Mesothelial cell of epicardium (in vitro differentiated cells): ENCODE data around the gene VSTM2B. TPM values are rescaled to one million over a fixed set of nuclear protein-coding genes. Genes with fewer than 3 reads are reported as not detected.
A peak's percentile ranks its signal among the peaks of the same experiment; 100 is the strongest.

Source experiments
- DNase-seq, 2 experiments: peaks; one replicate each; pipeline ENCODE4 v3.0.0; 2021; ENCODE audit warnings: low spot score in 2 of 2; ENCODE audit not compliant: unreplicated experiment in 2 of 2
- H3K27ac Mint-ChIP-seq: 2 replicates; pipeline ENCODE4 v1.8.0; 2021; ENCODE audit warnings: mixed read lengths
- H3K27me3 Mint-ChIP-seq: 2 replicates; pipeline ENCODE4 v1.8.0; 2021; ENCODE audit warnings: low read depth, mixed read lengths
- H3K36me3 Mint-ChIP-seq: 2 replicates; pipeline ENCODE4 v1.8.0; 2021; ENCODE audit warnings: mixed read lengths
- H3K4me1 Mint-ChIP-seq: 2 replicates; pipeline ENCODE4 v1.8.0; 2021; ENCODE audit warnings: mixed read lengths
- H3K4me3 Mint-ChIP-seq: 2 replicates; pipeline ENCODE4 v1.8.0; 2021; ENCODE audit warnings: mild to moderate bottlenecking, moderate library complexity, mixed read lengths
- H3K9me3 Mint-ChIP-seq: 2 replicates; pipeline ENCODE4 v1.8.0; 2021; ENCODE audit warnings: mixed read lengths
- total RNA-seq: library from RNA; stranded (reverse); gene quantifications from 3 replicates; pipeline ENCODE4 v1.2.1, GENCODE V29; 2021
- TF ChIP-seq, protein P1 (sequence below): fragments of 200-600 bp; sonication (generic); IDR thresholded peaks from one replicate; pipeline ENCODE4 v1.5.0; 2021; ENCODE audit warnings: antibody characterized with exemption; ENCODE audit not compliant: unreplicated experiment

VSTM2B gene
- total RNA-seq, 1 donor from 2014 or later: not detected

DNA sequence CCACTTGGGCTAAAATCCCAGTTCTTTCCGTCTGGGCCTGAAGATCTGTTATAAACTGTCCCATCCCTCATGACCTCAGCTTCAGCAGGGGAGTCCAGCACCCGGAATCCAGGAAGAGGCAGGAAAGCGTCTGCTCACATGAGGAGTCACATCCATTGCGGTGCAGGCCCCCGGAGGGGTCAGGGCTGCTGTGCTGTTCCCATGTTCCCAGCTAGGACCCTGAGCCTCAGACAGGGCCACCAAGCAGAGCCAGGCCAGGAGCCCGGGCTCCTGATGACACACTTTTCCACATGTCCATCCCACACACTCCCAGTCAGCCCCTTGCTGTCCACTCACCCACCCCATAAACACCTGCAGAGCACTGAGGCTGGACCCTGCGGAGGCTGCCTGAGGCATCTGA is 45.3 kb upstream of the VSTM2B start:
- TF ChIP-seq, protein P1, sequence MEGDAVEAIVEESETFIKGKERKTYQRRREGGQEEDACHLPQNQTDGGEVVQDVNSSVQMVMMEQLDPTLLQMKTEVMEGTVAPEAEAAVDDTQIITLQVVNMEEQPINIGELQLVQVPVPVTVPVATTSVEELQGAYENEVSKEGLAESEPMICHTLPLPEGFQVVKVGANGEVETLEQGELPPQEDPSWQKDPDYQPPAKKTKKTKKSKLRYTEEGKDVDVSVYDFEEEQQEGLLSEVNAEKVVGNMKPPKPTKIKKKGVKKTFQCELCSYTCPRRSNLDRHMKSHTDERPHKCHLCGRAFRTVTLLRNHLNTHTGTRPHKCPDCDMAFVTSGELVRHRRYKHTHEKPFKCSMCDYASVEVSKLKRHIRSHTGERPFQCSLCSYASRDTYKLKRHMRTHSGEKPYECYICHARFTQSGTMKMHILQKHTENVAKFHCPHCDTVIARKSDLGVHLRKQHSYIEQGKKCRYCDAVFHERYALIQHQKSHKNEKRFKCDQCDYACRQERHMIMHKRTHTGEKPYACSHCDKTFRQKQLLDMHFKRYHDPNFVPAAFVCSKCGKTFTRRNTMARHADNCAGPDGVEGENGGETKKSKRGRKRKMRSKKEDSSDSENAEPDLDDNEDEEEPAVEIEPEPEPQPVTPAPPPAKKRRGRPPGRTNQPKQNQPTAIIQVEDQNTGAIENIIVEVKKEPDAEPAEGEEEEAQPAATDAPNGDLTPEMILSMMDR: no peak
- H3K9me3 Mint-ChIP-seq: peaks cover 13% of the 10 kb centered on the region
- no peaks in the 10 kb centered on the region for H3K4me1 Mint-ChIP-seq
- H3K36me3 Mint-ChIP-seq: no peaks in the 10 kb centered on the region
- H3K27me3 Mint-ChIP-seq: peaks cover 24% of the 10 kb centered on the region
- H3K4me3 Mint-ChIP-seq: no peak overlapping the region
- no peak for DNase-seq
- H3K27ac Mint-ChIP-seq: no peak overlapping the region

GRCh38 chr19:29482855-29483640 is 42.7 kb upstream of the VSTM2B start:
- H3K36me3 Mint-ChIP-seq: no peaks in the 10 kb centered on the region
- no peaks in the 10 kb centered on the region for H3K4me1 Mint-ChIP-seq
- no peak overlapping the region for H3K27ac Mint-ChIP-seq
- no peak overlapping the region for H3K4me3 Mint-ChIP-seq
- DNase-seq: no peak
- peaks cover 23% of the 10 kb centered on the region for H3K27me3 Mint-ChIP-seq
- TF ChIP-seq, protein P1: no peak
- H3K9me3 Mint-ChIP-seq: peaks cover 13% of the 10 kb centered on the region

DNA sequence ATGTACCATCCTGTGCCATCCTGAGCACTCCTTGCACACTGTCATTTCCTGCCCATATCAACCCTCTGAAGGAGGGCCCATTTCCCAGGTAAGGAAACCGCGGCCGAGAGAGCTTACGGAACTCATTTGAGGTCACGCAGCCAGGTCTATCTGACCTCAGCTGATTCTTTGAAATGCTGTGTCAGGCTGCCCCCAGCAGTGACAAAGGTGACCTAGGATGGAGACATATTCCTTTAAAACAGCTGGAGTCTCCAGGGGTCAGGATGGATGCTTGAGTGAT is 42.2 kb upstream of the VSTM2B start:
- Mint-ChIP-seq H3K4me3 (no peak overlapping the region), H3K36me3 (no peaks in the 10 kb centered on the region), H3K4me1 (no peaks in the 10 kb centered on the region), H3K27ac (no peak overlapping the region), H3K9me3 (peaks cover 13% of the 10 kb centered on the region), H3K27me3 (peaks cover 23% of the 10 kb centered on the region)
- TF ChIP-seq, protein P1: no peak
- DNase-seq: peak in 1 of 2 experiments; percentile 6

DNA sequence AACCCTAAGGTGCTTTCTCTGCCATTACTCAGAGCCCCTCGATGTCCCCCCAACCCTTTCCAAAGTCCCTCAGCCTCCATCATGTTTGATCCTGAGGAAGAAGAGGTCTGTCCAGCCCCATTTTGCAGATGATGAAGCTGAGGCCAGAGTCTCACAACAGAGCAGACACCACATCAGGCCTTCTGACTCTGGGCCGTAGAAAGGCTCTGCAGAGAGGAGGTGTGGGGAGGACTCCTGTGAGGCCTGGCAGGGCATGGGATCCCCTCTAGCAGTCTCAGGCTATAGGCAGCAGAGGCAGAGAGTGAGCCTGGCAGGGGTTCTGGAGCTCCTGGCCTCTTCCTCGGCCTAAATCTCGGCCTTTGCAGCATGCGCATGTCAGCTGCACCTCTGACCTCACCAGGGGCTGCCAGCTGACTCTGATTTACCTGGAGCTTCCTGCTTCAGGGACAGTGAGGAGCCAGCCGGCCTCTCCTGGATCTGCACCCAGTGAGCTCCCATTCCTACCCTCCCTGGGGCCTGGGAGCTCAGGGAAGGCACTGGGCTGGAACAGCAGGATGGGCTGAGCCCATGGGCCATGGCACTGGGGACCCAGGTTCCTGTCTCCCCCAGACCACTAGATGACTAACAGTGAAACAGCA is 41.7 kb upstream of the VSTM2B start:
- Mint-ChIP-seq H3K4me1 (no peaks in the 10 kb centered on the region), H3K27ac (no peak overlapping the region), H3K36me3 (no peaks in the 10 kb centered on the region), H3K4me3 (no peak overlapping the region), H3K27me3 (peaks cover 23% of the 10 kb centered on the region), H3K9me3 (peaks cover 13% of the 10 kb centered on the region)
- TF ChIP-seq, protein P1: no peak
- peak in 1 of 2 experiments; percentile 11 for DNase-seq

DNA sequence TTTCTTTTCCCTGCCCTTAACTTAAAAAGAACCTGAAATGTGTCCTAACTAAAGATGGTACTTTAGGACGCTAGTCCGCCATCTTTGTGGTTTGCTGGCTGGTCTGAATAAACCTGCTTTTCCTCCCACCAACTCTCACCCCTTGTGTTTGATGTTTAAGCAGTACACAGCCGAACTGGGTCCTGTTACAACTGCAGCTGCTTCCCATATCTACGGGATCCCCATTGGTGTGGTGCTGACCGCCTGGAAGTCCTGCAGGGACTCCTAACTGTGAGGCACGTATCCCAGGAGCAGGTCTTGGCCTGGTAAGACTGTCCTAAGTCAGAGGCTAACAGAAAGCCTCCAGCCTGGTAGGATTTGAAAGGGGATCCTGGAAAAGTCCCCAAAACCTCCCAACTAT is 40.9 kb upstream of the VSTM2B start:
- H3K27ac Mint-ChIP-seq: no peak overlapping the region
- DNase-seq: peak in 1 of 2 experiments; percentile 19
- no peaks in the 10 kb centered on the region for H3K4me1 Mint-ChIP-seq
- TF ChIP-seq, protein P1: no peak
- H3K36me3 Mint-ChIP-seq: no peaks in the 10 kb centered on the region
- H3K27me3 Mint-ChIP-seq: peaks cover 32% of the 10 kb centered on the region
- no peak overlapping the region for H3K4me3 Mint-ChIP-seq
- peaks cover 13% of the 10 kb centered on the region for H3K9me3 Mint-ChIP-seq
